Naive B cell (primary cell): ENCODE results near the gene DNAJB5. TPM values are rescaled to one million over a fixed set of nuclear protein-coding genes. Genes with fewer than 3 reads are reported as not detected.
"Not testable (repeated sequence)": the region's sequence is repeated elsewhere in the genome, so short reads cannot be mapped to it uniquely, and the experiment has no call there.

Source experiments
- ATAC-seq, 2 donors: fragments of 150-1000 bp; cut with Tn5 transposase; 2 replicates each; pipeline ENCODE4 v1.10.0; 2021; ENCODE audit warnings: low read depth in 2 of 2, mild to moderate bottlenecking in 2 of 2, moderate library complexity in 2 of 2
- DNase-seq: peaks from one replicate; pipeline ENCODE4 v3.0.0; 2022
- H3K27ac Mint-ChIP-seq, 6 donors: one replicate each; pipeline ENCODE4 v1.8.0; 2020 to 2022; ENCODE audit warnings: mild to moderate bottlenecking in 6 of 6, mixed read lengths in 6 of 6, moderate library complexity in 5 of 6, inconsistent platforms in 2 of 6
- H3K27me3 Mint-ChIP-seq, 3 donors: one replicate each; pipeline ENCODE4 v1.8.0; 2021 to 2022; ENCODE audit warnings: mixed read lengths in 3 of 3, mild to moderate bottlenecking in 1 of 3
- H3K36me3 Mint-ChIP-seq, 2 donors: one replicate each; pipeline ENCODE4 v1.8.0; 2020 to 2022; ENCODE audit warnings: mixed read lengths in 2 of 2, inconsistent platforms in 1 of 2, mild to moderate bottlenecking in 1 of 2
- H3K4me1 Mint-ChIP-seq, 3 donors: one replicate each; pipeline ENCODE4 v1.8.0; 2020 to 2022; ENCODE audit warnings: mixed read lengths in 3 of 3, inconsistent platforms in 1 of 3, mild to moderate bottlenecking in 1 of 3, moderate library complexity in 1 of 3
- H3K4me3 Mint-ChIP-seq, 8 donors: one replicate each; pipeline ENCODE4 v1.8.0; 2020 to 2022; ENCODE audit warnings: mild to moderate bottlenecking in 8 of 8, mixed read lengths in 8 of 8, moderate library complexity in 8 of 8, inconsistent platforms in 2 of 8
- H3K9me3 Mint-ChIP-seq, 7 donors: one replicate each; pipeline ENCODE4 v1.8.0; 2020 to 2022; ENCODE audit warnings: mixed read lengths in 7 of 7, mild to moderate bottlenecking in 5 of 7, inconsistent platforms in 2 of 7, moderate library complexity in 1 of 7
- polyA plus RNA-seq, 6 donors: library from polyadenylated mRNA; unstranded; fragments of 300-500 nt; fragmentation: Illumina TruSeq; gene quantifications; one replicate each; pipeline ENCODE4 v1.2.3, GENCODE V29; 2021; ENCODE audit warnings: low read depth in 6 of 6

Gene DNAJB5
- polyA plus RNA-seq, 6 donors from 2014 or later: 0.31 to 1.9 (median 1.4) TPM; not detected in 1

DNA sequence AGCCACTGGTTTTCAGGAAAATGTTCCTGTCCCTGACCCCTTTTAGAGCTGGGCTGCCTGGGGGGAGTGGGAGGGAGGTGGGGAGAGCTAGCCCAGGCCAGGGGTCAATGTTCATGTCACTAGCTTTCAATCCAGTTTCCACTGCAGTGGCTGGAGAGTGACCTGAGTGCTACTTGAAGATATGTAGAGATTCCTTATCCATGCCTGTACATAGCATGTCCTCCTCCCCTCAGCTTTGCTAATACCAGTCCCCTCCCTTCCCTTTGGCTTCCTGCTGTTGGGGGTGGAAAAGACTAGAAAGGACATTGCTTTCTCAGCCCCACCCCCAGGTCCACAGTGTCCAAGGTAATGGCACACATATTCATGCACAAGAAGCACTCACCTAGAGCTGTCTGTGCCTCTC lies 7.8 kb downstream of the DNAJB5 start:
- no peak for DNase-seq
- Mint-ChIP-seq H3K4me1 (peaks cover 0 to 6% (median 0%) of the 10 kb centered on the region in 3 donors), H3K27ac (peak overlapping the region in 1 of 6 donors; percentile 61), H3K36me3 (peaks cover 0 to 8% of the 10 kb centered on the region in 2 donors), H3K27me3 (no peaks in the 10 kb centered on the region), H3K4me3 (no peak overlapping the region), H3K9me3 (no peaks in the 10 kb centered on the region)
- no peak for ATAC-seq

DNA sequence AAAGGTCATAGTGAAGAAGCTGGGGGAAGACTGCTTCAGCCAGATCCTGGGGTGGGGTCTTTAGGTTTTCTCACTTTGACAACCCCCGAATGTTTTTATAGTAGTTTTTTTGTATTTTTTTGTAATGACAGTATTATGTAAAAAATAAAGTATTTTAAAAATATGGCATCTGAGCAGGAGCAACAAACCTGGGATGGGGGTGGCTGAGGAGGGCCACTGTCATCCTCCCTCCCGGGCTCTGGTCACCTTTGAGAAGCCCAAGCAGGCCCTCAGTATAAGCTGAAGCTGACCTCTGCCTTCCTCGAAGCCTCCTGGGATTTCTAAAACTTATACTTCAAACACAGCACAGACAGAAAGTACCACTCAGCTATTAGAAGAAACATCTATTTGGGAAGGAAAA lies 8.7 kb downstream of the DNAJB5 start:
- Mint-ChIP-seq H3K9me3 (no peaks in the 10 kb centered on the region), H3K4me1 (peaks cover 0 to 3% (median 0%) of the 10 kb centered on the region in 3 donors), H3K27ac (no peak overlapping the region), H3K27me3 (no peaks in the 10 kb centered on the region), H3K36me3 (peaks cover 0 to 8% of the 10 kb centered on the region in 2 donors), H3K4me3 (no peak overlapping the region)
- no peak for DNase-seq
- no peak for ATAC-seq

DNA sequence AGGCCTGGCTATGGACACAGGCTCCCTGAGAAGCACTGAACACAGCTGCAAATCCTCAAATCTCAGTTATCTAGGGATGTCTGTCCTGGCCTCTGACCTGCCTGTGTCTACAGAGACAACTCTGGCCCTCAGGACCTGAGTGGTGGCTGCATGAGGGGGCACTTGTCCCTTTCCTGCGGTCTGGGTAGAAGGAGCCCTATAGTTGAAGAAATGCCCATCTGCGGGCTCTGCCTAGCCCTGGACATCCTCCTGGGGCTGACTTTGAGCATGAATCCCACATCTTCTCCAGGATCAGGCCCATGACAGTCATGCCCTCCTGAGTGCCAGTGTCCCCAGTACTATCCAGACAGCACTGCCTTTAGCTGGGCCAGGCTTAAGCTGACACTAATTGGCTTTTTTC lies 10.0 kb downstream of the DNAJB5 start:
- H3K4me3 Mint-ChIP-seq: no peak overlapping the region
- H3K27ac Mint-ChIP-seq: no peak overlapping the region
- no peaks in the 10 kb centered on the region for H3K27me3 Mint-ChIP-seq

DNA sequence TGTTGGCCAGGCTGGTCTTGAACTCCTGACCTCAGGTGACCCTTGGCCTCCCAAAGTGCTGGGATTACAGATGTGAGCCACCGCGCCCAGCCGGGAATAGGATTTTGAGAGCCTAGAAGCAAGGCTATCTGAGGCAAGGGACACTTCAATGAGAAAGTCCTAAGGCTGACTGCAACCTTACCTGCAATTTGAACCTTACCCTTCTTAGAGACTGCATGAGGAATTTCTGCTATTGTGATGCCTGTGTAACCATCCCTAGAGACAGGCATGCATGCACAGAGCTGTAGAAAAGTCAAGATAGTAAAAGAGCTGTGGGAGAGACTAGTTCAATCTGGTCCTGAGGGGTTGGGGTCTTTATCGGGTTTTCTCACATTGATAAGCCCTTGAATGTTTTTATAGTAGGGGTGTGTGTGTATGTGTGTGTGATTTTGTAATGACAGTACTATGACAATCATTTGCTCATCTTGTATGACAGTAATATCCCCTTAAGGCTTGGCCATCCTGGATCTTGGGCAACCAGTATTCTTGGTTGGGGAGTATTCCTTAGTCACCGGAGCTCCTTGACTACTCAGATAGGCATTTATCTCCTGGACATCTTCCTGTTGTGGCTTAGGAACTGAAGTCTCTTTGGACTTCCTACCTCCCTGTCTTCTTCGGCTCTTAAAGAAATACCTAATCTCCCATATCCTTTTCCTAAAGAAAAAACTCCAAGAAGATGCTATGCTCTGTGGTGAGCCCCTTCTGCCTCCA lies 11.2 kb downstream of the DNAJB5 start:
- peaks cover 0 to 8% of the 10 kb centered on the region in 2 donors for H3K36me3 Mint-ChIP-seq
- no peaks in the 10 kb centered on the region for H3K27me3 Mint-ChIP-seq
- DNase-seq (no peak), ATAC-seq (no peak)
- no peaks in the 10 kb centered on the region for H3K9me3 Mint-ChIP-seq
- no peak overlapping the region for H3K4me3 Mint-ChIP-seq
- peaks cover 0 to 3% (median 0%) of the 10 kb centered on the region in 3 donors for H3K4me1 Mint-ChIP-seq
- no peak overlapping the region for H3K27ac Mint-ChIP-seq

More for the DNA sequence above, 10.0 kb downstream of the DNAJB5 start:
- ATAC-seq (no peak), DNase-seq (no peak)
- Mint-ChIP-seq H3K36me3 (peaks cover 0 to 8% of the 10 kb centered on the region in 2 donors), H3K9me3 (no peaks in the 10 kb centered on the region), H3K4me1 (peaks cover 0 to 3% (median 0%) of the 10 kb centered on the region in 3 donors)

DNA sequence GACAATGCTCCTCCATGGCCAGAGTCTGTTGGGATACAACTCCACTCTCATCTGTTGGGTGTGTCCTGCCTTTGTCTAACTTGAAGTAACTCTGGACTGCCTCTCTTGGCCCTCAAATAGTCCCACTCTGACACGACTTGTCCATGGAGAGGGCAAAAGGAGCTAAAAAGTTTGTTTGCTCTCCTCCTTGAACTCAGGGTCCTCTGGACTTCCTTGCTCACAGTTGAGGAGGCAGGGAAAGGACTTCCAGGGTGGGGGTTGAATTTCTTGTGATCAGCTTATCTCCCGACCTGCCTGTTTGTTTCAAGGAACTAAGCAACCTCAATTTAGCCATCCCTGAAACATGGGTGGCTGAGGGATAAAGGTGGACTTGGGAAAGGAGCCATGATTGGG lies 11.7 kb downstream of the DNAJB5 start:
- peaks cover 0 to 3% (median 0%) of the 10 kb centered on the region in 3 donors for H3K4me1 Mint-ChIP-seq
- no peak overlapping the region for H3K27ac Mint-ChIP-seq
- H3K4me3 Mint-ChIP-seq: no peak overlapping the region
- no peak for DNase-seq
- ATAC-seq: no peak
- H3K36me3 Mint-ChIP-seq: peaks cover 0 to 8% of the 10 kb centered on the region in 2 donors
- no peaks in the 10 kb centered on the region for H3K27me3 Mint-ChIP-seq
- H3K9me3 Mint-ChIP-seq: no peaks in the 10 kb centered on the region

DNA sequence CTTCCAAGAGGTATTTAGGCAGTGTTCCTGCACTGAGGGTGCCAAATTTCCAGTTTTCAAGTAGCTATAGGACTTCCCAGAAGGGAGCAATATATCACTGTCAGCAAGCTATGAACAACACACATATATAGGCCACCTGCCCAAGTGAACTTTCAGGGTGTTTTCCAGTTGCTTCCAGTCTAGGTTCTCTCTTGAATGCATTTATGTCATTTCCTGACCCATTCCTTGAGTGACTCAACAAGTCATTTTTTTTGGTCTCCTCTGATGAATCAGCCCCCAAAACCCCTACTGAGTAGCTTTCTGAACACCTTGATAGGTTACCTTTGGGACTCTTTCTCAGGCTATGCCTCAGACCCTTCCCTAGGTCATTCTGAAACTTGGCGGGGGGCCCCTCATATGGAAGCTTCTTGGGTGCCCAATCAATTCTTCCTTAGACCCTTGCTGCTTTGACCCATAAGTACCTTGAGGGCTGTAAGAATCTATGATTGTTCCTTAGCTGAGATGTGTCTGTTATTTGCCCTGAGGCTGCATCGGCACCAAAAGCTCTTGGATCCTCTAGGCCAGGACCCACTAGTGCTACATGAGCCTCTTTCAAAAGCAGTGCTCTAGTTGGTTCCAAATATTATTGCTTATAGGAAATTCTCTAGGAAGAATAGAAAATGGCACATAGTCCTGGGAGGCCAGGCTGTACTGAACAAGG lies 12.4 kb downstream of the DNAJB5 start:
- no peaks in the 10 kb centered on the region for H3K9me3 Mint-ChIP-seq
- peaks cover 0 to 3% of the 10 kb centered on the region in 2 donors for H3K36me3 Mint-ChIP-seq
- DNase-seq (no peak), ATAC-seq (no peak)
- no peak overlapping the region for H3K4me3 Mint-ChIP-seq
- peaks cover 0 to 3% (median 0%) of the 10 kb centered on the region in 3 donors for H3K4me1 Mint-ChIP-seq
- no peaks in the 10 kb centered on the region for H3K27me3 Mint-ChIP-seq
- H3K27ac Mint-ChIP-seq: peak overlapping the region in 1 of 6 donors; percentile 4

DNA sequence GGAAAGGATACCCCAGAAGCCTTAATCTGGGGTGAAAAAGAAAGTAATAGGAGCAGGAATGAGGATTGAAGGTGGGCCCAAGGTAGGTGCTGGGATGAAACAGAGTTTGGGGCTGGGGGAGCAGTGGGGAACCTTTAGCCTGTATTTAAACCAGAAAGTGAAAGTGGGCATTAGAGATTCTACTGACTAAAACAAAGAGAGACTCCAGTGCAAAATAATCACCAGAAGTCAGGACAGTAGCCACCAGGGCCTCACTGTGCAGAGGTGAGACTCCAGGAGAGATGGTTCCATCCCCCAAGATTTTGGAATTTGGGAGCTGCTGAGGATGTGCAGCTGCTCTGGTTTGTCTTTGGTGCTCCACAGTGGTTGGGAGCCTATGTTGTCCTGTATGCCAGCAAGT lies 13.1 kb downstream of the DNAJB5 start:
- Mint-ChIP-seq H3K4me1 (peaks cover 0 to under 1% (median 0%) of the 10 kb centered on the region in 3 donors), H3K27ac (no peak overlapping the region), H3K36me3 (peaks cover 0 to 7% of the 10 kb centered on the region in 2 donors), H3K4me3 (no peak overlapping the region), H3K9me3 (no peaks in the 10 kb centered on the region), H3K27me3 (no peaks in the 10 kb centered on the region)
- DNase-seq: no peak
- no peak for ATAC-seq

DNA sequence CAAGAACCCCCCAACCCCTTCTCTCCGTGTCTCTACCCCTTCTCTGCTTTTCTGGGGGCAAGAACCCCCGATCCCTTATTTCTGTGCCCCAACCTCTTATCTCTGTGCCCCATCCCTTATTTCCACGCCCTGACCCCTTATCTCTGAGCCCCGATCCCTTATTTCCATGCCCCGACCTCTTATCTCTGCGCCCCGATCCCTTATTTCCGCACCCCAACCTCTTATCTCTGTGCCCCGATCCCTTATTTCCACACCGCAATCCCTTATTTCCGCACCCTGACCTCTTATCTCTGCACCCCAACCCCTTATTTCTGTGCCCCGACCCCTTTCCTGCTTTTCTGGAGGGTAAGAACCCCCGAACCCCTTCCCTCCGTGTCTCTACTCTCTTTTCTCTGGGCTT lies 14.8 kb downstream of the DNAJB5 start:
- H3K4me1 Mint-ChIP-seq, H3K9me3 Mint-ChIP-seq, DNase-seq, H3K27me3 Mint-ChIP-seq, H3K4me3 Mint-ChIP-seq, ATAC-seq: not testable (repeated sequence)
- peaks cover 0 to 18% of the 10 kb centered on the region in 2 donors for H3K36me3 Mint-ChIP-seq
- H3K27ac Mint-ChIP-seq: peak overlapping the region in 1 of 6 donors; percentile 65

DNA sequence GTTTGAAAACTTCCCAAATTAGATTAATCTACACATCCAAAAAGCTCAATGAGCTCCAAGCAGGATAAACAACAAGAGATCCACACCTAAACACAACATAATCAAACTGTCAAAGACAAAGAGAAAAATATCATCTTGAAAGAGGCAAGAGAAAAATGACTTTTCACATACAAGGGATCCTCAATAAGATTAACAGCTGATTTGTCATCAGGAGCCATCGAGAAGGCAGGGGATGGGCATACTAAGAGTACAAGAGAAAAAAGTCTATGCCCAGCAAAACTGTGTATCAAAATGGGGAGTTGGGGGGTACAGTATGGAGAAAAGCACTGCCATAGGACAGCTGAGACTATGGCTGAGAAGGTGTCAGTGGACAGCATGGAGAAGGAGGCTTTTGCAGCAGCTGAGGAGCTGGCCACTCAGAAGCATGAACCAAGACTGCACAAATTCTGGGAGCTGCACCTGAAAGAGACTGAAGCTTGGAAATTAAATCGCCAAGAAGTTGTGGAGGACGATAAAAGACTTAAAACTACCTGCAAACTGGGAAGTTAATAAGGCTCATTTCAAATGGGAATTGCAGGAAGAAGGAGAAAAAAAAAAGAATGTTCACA lies 20.9 kb downstream of the DNAJB5 start:
- no peak for DNase-seq
- peaks cover 32 to 44% of the 10 kb centered on the region in 2 donors for H3K36me3 Mint-ChIP-seq

DNA sequence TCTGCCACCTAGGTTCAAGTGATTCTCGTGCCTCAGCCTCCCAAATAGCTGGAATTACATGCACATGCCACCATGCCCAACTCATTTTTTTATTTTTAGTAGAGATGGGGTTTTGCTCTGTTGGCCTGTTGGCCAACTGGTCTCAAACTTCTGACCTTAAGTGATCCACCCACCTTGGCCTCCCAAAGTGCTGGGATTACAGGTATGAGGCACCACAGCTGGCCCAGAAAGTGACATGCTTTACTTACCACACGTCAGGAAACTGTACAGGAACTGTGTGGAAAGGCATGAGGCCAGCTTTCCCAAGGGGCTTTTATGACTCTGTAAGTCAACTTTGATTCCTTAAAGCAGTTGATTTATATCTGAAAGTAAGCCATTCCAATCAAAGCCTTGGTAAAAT lies 25.0 kb downstream of the DNAJB5 start:
- DNase-seq (no peak), ATAC-seq (no peak)
- no peaks in the 10 kb centered on the region for H3K27me3 Mint-ChIP-seq
- H3K27ac Mint-ChIP-seq: no peak overlapping the region
- H3K4me3 Mint-ChIP-seq: no peak overlapping the region
- H3K9me3 Mint-ChIP-seq: peaks cover 7 to 31% (median 22%) of the 10 kb centered on the region in 7 donors
- peaks cover 26 to 37% of the 10 kb centered on the region in 2 donors for H3K36me3 Mint-ChIP-seq
- H3K4me1 Mint-ChIP-seq: no peaks in the 10 kb centered on the region

More for the DNA sequence above, 20.9 kb downstream of the DNAJB5 start:
- Mint-ChIP-seq H3K27ac (peak overlapping the region in 1 of 6 donors; percentile 84), H3K4me1 (no peaks in the 10 kb centered on the region), H3K27me3 (no peaks in the 10 kb centered on the region), H3K9me3 (peaks cover 7 to 31% (median 24%) of the 10 kb centered on the region in 7 donors), H3K4me3 (peak overlapping the region in 2 of 8 donors; percentile 35 to 50)
- no peak for ATAC-seq

DNA sequence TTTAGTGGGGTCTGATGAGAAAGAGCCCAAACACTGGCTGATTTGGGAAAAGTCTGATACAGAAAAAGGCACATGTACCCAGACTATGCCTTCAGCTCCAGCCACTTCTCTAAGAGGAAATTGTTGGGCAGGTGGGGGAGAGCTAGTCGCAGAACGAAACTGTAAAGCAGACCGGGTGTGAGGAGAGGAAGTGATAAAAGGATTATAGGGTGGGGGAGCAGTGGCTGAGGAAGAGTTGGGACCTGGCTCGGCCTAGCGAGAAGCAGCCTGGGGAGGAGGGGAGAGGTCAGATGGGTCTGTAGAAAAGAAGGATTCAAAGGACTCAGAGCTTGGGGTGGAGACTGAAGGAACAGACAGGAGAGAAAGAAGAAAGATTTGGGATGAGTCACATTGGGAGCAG lies 33.9 kb downstream of the DNAJB5 start:
- H3K36me3 Mint-ChIP-seq: peaks cover 15 to 20% of the 10 kb centered on the region in 2 donors
- H3K27ac Mint-ChIP-seq: peak overlapping the region in 3 of 6 donors; percentile 19 to 93 (median 39)
- H3K4me1 Mint-ChIP-seq: peaks cover 8 to 27% (median 13%) of the 10 kb centered on the region in 3 donors
- peak overlapping the region in 4 of 8 donors; percentile 1 to 70 (median 44) for H3K4me3 Mint-ChIP-seq
- H3K27me3 Mint-ChIP-seq, ATAC-seq, H3K9me3 Mint-ChIP-seq, DNase-seq: not testable (repeated sequence)

DNA sequence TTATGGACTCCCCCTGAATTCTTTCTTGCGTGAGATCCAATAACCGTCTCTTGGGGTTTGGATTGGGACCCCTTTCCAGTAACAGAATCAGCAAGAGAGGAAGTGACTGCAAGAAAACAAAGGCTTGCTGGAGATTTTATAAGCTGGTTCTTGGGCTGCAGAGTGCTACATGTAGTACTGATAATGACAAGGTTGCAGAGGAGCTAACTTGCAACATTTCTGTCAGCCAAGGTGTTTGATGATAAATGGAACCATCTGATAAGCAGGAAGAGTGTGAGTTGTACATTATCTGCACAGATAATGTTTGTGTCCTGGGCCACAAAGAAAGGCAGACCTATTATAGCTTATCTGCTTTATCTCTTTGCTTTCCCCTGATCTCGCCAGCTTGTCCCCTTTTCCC lies 37.1 kb downstream of the DNAJB5 start:
- Mint-ChIP-seq H3K27ac (no peak overlapping the region), H3K4me1 (peaks cover 8 to 27% (median 13%) of the 10 kb centered on the region in 3 donors), H3K4me3 (no peak overlapping the region), H3K36me3 (peaks cover 5 to 7% of the 10 kb centered on the region in 2 donors), H3K9me3 (no peaks in the 10 kb centered on the region), H3K27me3 (no peaks in the 10 kb centered on the region)
- ATAC-seq (no peak), DNase-seq (no peak)

DNA sequence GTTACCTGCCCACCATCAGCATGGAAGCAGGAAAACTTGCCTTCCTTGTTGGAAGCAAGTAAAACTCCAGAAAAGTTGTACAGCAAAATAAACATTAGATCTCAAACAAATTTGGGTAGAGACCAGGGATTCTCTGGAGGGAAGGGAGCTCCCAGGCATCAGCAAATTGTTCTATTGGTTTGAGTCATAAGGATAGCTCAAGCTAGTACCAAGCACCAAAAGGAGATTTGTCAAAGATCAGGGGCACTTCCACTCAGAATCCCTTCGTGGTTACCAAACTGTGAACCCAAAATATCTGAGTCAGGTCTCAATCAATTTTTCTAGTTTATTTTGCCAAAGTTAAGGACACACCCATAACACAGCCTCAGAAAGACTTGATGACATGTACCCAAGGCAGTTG lies 37.8 kb downstream of the DNAJB5 start:
- no peak for DNase-seq
- Mint-ChIP-seq H3K27ac (peak overlapping the region in 1 of 6 donors; percentile 70), H3K9me3 (no peaks in the 10 kb centered on the region), H3K4me1 (peaks cover 8 to 21% (median 13%) of the 10 kb centered on the region in 3 donors), H3K4me3 (no peak overlapping the region), H3K36me3 (peaks cover 0 to 5% of the 10 kb centered on the region in 2 donors), H3K27me3 (no peaks in the 10 kb centered on the region)
- no peak for ATAC-seq
